IPS-20b (cell line): Measurements from ENCODE around the gene FNDC7.
"Not testable (repeated sequence)": the region's sequence is repeated elsewhere in the genome, so short reads cannot be mapped to it uniquely, and the experiment has no call there.

Experiments
- H3K27ac ChIP-seq: one replicate; pipeline ENCODE4 v1.5.1; 2013; ENCODE audit warnings: low read length
- H3K27me3 ChIP-seq: 2 replicates; pipeline ENCODE4 v1.6.1; 2013; ENCODE audit warnings: mild to moderate bottlenecking, low read length, inconsistent platforms; ENCODE audit not compliant: insufficient read depth
- H3K36me3 ChIP-seq: 2 replicates; pipeline ENCODE4 v1.6.1; 2013; ENCODE audit warnings: low read depth, mild to moderate bottlenecking, inconsistent platforms, low read length, moderate library complexity; ENCODE audit not compliant: insufficient read depth
- H3K4me1 ChIP-seq: 2 replicates; pipeline ENCODE4 v1.6.1; 2013; ENCODE audit warnings: mild to moderate bottlenecking, control low read depth, inconsistent platforms, low read length, moderate library complexity; ENCODE audit not compliant: insufficient read depth
- H3K4me3 ChIP-seq: 2 replicates; pipeline ENCODE4 v1.5.1; 2013; ENCODE audit warnings: mild to moderate bottlenecking, low read length, inconsistent platforms
- H3K9ac ChIP-seq: 2 replicates; pipeline ENCODE4 v1.6.1; 2013; ENCODE audit warnings: low read depth, mild to moderate bottlenecking, inconsistent platforms, low read length, moderate library complexity
- H3K9me3 ChIP-seq: 2 replicates; pipeline ENCODE4 v1.6.1; 2013; ENCODE audit warnings: mild to moderate bottlenecking, low read depth, low read length, inconsistent platforms; ENCODE audit not compliant: insufficient read depth

The FNDC7 gene

GRCh38 chr1:108747898-108748297, 35.2 kb downstream of the FNDC7 start:
- Histone ChIP-seq H3K27me3 (peaks cover 9% of the 10 kb centered on the region), H3K9ac (peak overlapping the region; percentile 77; the same call in 1 of the 2 replicates), H3K36me3 (peaks cover 16% of the 10 kb centered on the region), H3K4me1 (peaks cover 3% of the 10 kb centered on the region; the same call in 1 of the 2 replicates), H3K9me3 (no peaks in the 10 kb centered on the region), H3K4me3 (peak overlapping the region; percentile 80), H3K27ac (no peak overlapping the region)

- Histone ChIP-seq H3K4me3 (no peak overlapping the region), H3K27me3 (peaks cover 9% of the 10 kb centered on the region)
Observed at GRCh38 chr1:108749081-108749480, 36.4 kb downstream of the FNDC7 start.

GRCh38 chr1:108750476-108751181, 37.9 kb downstream of the FNDC7 start:
- no peaks in the 10 kb centered on the region for H3K9me3 ChIP-seq
- no peak overlapping the region for H3K9ac ChIP-seq
- peaks cover 41% of the 10 kb centered on the region for H3K36me3 ChIP-seq
- H3K4me3 ChIP-seq = no peak overlapping the region
- peaks cover 5% of the 10 kb centered on the region for H3K27me3 ChIP-seq
- H3K27ac ChIP-seq = no peak overlapping the region
- peaks cover 3% of the 10 kb centered on the region; the same call in 1 of the 2 replicates for H3K4me1 ChIP-seq

More at GRCh38 chr1:108749081-108749480, 36.4 kb downstream of the FNDC7 start:
- Histone ChIP-seq H3K9me3 (no peaks in the 10 kb centered on the region), H3K27ac (no peak overlapping the region), H3K36me3 (peaks cover 25% of the 10 kb centered on the region), H3K4me1 (peaks cover 3% of the 10 kb centered on the region; the same call in 1 of the 2 replicates), H3K9ac (no peak overlapping the region)

GRCh38 chr1:108753363-108753762, 40.7 kb downstream of the FNDC7 start:
- no peaks in the 10 kb centered on the region for H3K9me3 ChIP-seq
- no peak overlapping the region for H3K4me3 ChIP-seq
- no peak overlapping the region for H3K9ac ChIP-seq
- no peak overlapping the region for H3K27ac ChIP-seq
- peaks cover 62% of the 10 kb centered on the region for H3K36me3 ChIP-seq
- H3K4me1 ChIP-seq = no peaks in the 10 kb centered on the region
- no peaks in the 10 kb centered on the region for H3K27me3 ChIP-seq

GRCh38 chr1:108758796-108759195, 46.1 kb downstream of the FNDC7 start:
- Histone ChIP-seq H3K9ac (no peak overlapping the region), H3K9me3 (no peaks in the 10 kb centered on the region), H3K4me3 (no peak overlapping the region), H3K27ac (no peak overlapping the region), H3K36me3 (peaks cover 87% of the 10 kb centered on the region), H3K4me1 (no peaks in the 10 kb centered on the region), H3K27me3 (no peaks in the 10 kb centered on the region)

- Histone ChIP-seq H3K27ac (no peak overlapping the region), H3K36me3 (peaks cover 39% of the 10 kb centered on the region), H3K4me3 (no peak overlapping the region), H3K27me3 (no peaks in the 10 kb centered on the region), H3K4me1 (no peaks in the 10 kb centered on the region), H3K9ac (no peak overlapping the region), H3K9me3 (no peaks in the 10 kb centered on the region)
Observed at GRCh38 chr1:108767115-108767514, 54.4 kb downstream of the FNDC7 start.

- Histone ChIP-seq H3K4me1 (no peaks in the 10 kb centered on the region), H3K4me3 (no peak overlapping the region), H3K27me3 (no peaks in the 10 kb centered on the region), H3K9me3 (no peaks in the 10 kb centered on the region), H3K27ac (no peak overlapping the region), H3K9ac (no peak overlapping the region), H3K36me3 (peaks cover 38% of the 10 kb centered on the region)
Observed at GRCh38 chr1:108767708-108768107, 55.0 kb downstream of the FNDC7 start.

GRCh38 chr1:108777839-108778238, 65.1 kb downstream of the FNDC7 start:
- Histone ChIP-seq H3K9me3 (no peaks in the 10 kb centered on the region), H3K9ac (no peak overlapping the region), H3K4me1 (no peaks in the 10 kb centered on the region), H3K36me3 (peaks cover 83% of the 10 kb centered on the region), H3K4me3 (no peak overlapping the region), H3K27ac (no peak overlapping the region), H3K27me3 (no peaks in the 10 kb centered on the region)

- Histone ChIP-seq H3K9ac (no peak overlapping the region), H3K27me3 (no peaks in the 10 kb centered on the region), H3K9me3 (peaks cover 12% of the 10 kb centered on the region), H3K36me3 (peaks cover 83% of the 10 kb centered on the region), H3K4me1 (no peaks in the 10 kb centered on the region), H3K4me3 (no peak overlapping the region), H3K27ac (no peak overlapping the region)
Observed at GRCh38 chr1:108779455-108779854, 66.7 kb downstream of the FNDC7 start.

- Histone ChIP-seq H3K27me3 (no peaks in the 10 kb centered on the region), H3K36me3 (peaks cover 85% of the 10 kb centered on the region)
Observed at GRCh38 chr1:108780937-108781574, 68.3 kb downstream of the FNDC7 start.

GRCh38 chr1:108781575-108781944, 68.9 kb downstream of the FNDC7 start:
- not testable (repeated sequence) for H3K4me1 ChIP-seq, H3K9ac ChIP-seq, H3K27ac ChIP-seq, H3K27me3 ChIP-seq, H3K4me3 ChIP-seq
- Histone ChIP-seq H3K36me3 (peaks cover 85% of the 10 kb centered on the region), H3K9me3 (peaks cover 33% of the 10 kb centered on the region)

More at GRCh38 chr1:108780937-108781574, 68.3 kb downstream of the FNDC7 start:
- Histone ChIP-seq H3K4me1 (no peaks in the 10 kb centered on the region), H3K27ac (no peak overlapping the region), H3K4me3 (no peak overlapping the region), H3K9me3 (peaks cover 28% of the 10 kb centered on the region), H3K9ac (no peak overlapping the region)

GRCh38 chr1:108785264-108785663, 72.6 kb downstream of the FNDC7 start:
- Histone ChIP-seq H3K4me3 (no peak overlapping the region), H3K36me3 (peaks cover 58% of the 10 kb centered on the region), H3K9ac (no peak overlapping the region), H3K4me1 (no peaks in the 10 kb centered on the region), H3K27me3 (no peaks in the 10 kb centered on the region), H3K9me3 (peaks cover 34% of the 10 kb centered on the region), H3K27ac (no peak overlapping the region)
